Endothelial cell of umbilical vein (primary cell): ENCODE results near the gene LDLRAD3. TPM values are rescaled to one million over a fixed set of nuclear protein-coding genes. Genes with fewer than 3 reads are reported as not detected.

Experiments
- BruUV-seq: library from RNA; stranded (reverse); fragments of 400-500 nt; replicated peaks from 2 replicates; lab custom pipeline; 2021; lab: Mats Ljungman, UMichigan
- CTCF ChIA-PET: fragments of 300-600, 350-600 bp; sonication (Branson Sonifier 250); formaldehyde crosslinking; loops from one replicate; lab custom pipeline; 2021; ENCODE audit warnings: antibody characterized with exemption, inconsistent platforms; lab: Charles Lee
- POLR2A ChIA-PET: fragments of 300-600, 350-600 bp; sonication (Branson Sonifier 250); formaldehyde crosslinking; loops from one replicate; lab custom pipeline; 2021; ENCODE audit warnings: antibody characterized with exemption, inconsistent platforms; lab: Charles Lee
- DNase-seq: peaks from one replicate; pipeline ENCODE4 v3.0.0-alpha.2; 2011; ENCODE audit warnings: low read depth, low spot score
- FAIRE-seq: peaks from 2 replicates; lab custom pipeline; 2011; peaks lifted over from hg19 to GRCh38; lab: Jason Lieb, UNC
- H2AFZ ChIP-seq: 2 replicates; pipeline ENCODE4 v1.6.0; 2012; ENCODE audit warnings: low read depth, low read length, control low read depth, inconsistent platforms
- H3K27ac ChIP-seq: 2 replicates; pipeline ENCODE4 v1.5.1; 2011; ENCODE audit warnings: low read depth, mild to moderate bottlenecking, control low read depth, low read length, moderate library complexity; ENCODE audit not compliant: insufficient read depth
- H3K27me3 ChIP-seq, 2 experiments: 2 replicates each; pipeline versions ENCODE4 v1.6.0 to v1.6.1; 2011; ENCODE audit warnings: low read length in 2 of 2, mixed read lengths in 1 of 2; ENCODE audit not compliant: control insufficient read depth in 2 of 2, insufficient read depth in 2 of 2
- H3K36me3 ChIP-seq, 2 experiments: 2 replicates in 1 of 2; 3 replicates in 1 of 2; pipeline ENCODE4 v1.5.1; 2011; ENCODE audit warnings: low read length in 2 of 2, mild to moderate bottlenecking in 1 of 2, moderate library complexity in 1 of 2; ENCODE audit not compliant: control insufficient read depth in 2 of 2, insufficient read depth in 2 of 2; ENCODE audit errors: extremely low read depth in 1 of 2
- H3K4me1 ChIP-seq: 3 replicates; pipeline ENCODE4 v1.5.1; 2011; ENCODE audit warnings: mild to moderate bottlenecking, low read length; ENCODE audit not compliant: control insufficient read depth, insufficient read depth; ENCODE audit errors: extremely low read depth
- H3K4me2 ChIP-seq: 2 replicates; pipeline ENCODE4 v1.6.1; 2011; ENCODE audit warnings: low read length, control low read depth, mixed read lengths; ENCODE audit not compliant: insufficient read depth
- H3K4me3 ChIP-seq, 3 experiments: fragments of 200-600 bp in 1 of 3; sonication (generic), shearing (Covaris generic) in 1 of 3; replicated peaks in 1 of 3; 2 replicates each; pipeline ENCODE4 v1.5.1; 2011 to 2016; ENCODE audit warnings: control low read depth in 3 of 3, low read length in 3 of 3, mild to moderate bottlenecking in 2 of 3, inconsistent platforms in 1 of 3, low read depth in 1 of 3, moderate library complexity in 1 of 3; ENCODE audit not compliant: insufficient read depth in 1 of 3
- H3K79me2 ChIP-seq: 2 replicates; pipeline ENCODE4 v1.6.0; 2012; ENCODE audit warnings: low read length, inconsistent platforms; ENCODE audit not compliant: control insufficient read depth, insufficient read depth
- H3K9ac ChIP-seq: replicated peaks from 2 replicates; pipeline ENCODE3; 2011; ENCODE audit warnings: low read length, control low read depth; ENCODE audit not compliant: insufficient read depth; ENCODE audit errors: extremely low read depth
- H3K9me1 ChIP-seq: replicated peaks from 3 replicates; pipeline ENCODE4 v1.6.0; 2011; ENCODE audit warnings: mild to moderate bottlenecking, low read length; ENCODE audit not compliant: control insufficient read depth, insufficient read depth; ENCODE audit errors: extremely low read depth
- H3K9me3 ChIP-seq: replicated peaks from 2 replicates; pipeline ENCODE4 v1.5.1; 2012; ENCODE audit warnings: low read length, inconsistent platforms; ENCODE audit not compliant: control insufficient read depth, insufficient read depth
- H4K20me1 ChIP-seq: replicated peaks from 2 replicates; pipeline ENCODE3; 2011; ENCODE audit warnings: mild to moderate bottlenecking, low read length; ENCODE audit not compliant: control insufficient read depth, insufficient read depth; ENCODE audit errors: extremely low read depth
- EZH2 ChIP-seq: IDR thresholded peaks from 2 replicates; pipeline ENCODE4 v1.6.1; 2012; ENCODE audit warnings: borderline replicate concordance, low read depth, mild to moderate bottlenecking, moderate library complexity, low read length, inconsistent platforms; ENCODE audit not compliant: severe bottlenecking
- FOS ChIP-seq: IDR thresholded peaks from 2 replicates; pipeline ENCODE4 v1.6.1; 2011; ENCODE audit warnings: mild to moderate bottlenecking, low read length, moderate library complexity, borderline replicate concordance; ENCODE audit not compliant: insufficient read depth
- GATA2 ChIP-seq: IDR thresholded peaks from 2 replicates; pipeline ENCODE4 v1.7.0; 2011; ENCODE audit warnings: low read depth, mild to moderate bottlenecking, moderate library complexity, mixed read lengths, low read length; ENCODE audit not compliant: insufficient read length, insufficient read depth
- JUN ChIP-seq: IDR thresholded peaks from 2 replicates; pipeline ENCODE4 v1.6.1; 2011; ENCODE audit warnings: borderline replicate concordance, low read depth; ENCODE audit not compliant: insufficient read length, insufficient read depth
- MAX ChIP-seq: IDR thresholded peaks from 2 replicates; pipeline ENCODE4 v1.6.1; 2011; ENCODE audit not compliant: insufficient read depth, insufficient read length
- MYC ChIP-seq: IDR thresholded peaks from one replicate; pipeline ENCODE4 v1.6.1; 2011; ENCODE audit warnings: mild to moderate bottlenecking, low read depth, low read length
- POLR2A ChIP-seq: IDR thresholded peaks from 2 replicates; pipeline ENCODE4 v1.6.1; 2012; ENCODE audit warnings: low read depth, mild to moderate bottlenecking, control low read depth, low read length
- POLR2AphosphoS5 ChIP-seq: IDR thresholded peaks from 2 replicates; pipeline ENCODE4 v1.6.1; 2012; ENCODE audit warnings: low read depth, mild to moderate bottlenecking, control low read depth, low read length, moderate library complexity; ENCODE audit not compliant: insufficient read depth
- dilution Hi-C: fragments of 300-500 bp; cut with MboI; formaldehyde crosslinking; loops from one replicate; pipeline ENCODE4 v1.15.0; 2019; ENCODE audit warnings: low sequenced_read_pairs; ENCODE audit not compliant: extremely low pct_ligation_motif_present
- intact Hi-C: fragments of 100-400 bp; cut with micrococcal nuclease; formaldehyde crosslinking; loops from one replicate; pipeline ENCODE4 v1.10.0; 2022
- polyA plus RNA-seq, 4 experiments: library from polyadenylated mRNA; depleted of rRNA in 3 of 4; stranded (reverse) in 3 of 4; unstranded in 1 of 4; fragments of >200 nt; gene quantifications; 2 replicates each; pipeline versions ENCODE4 v1.2.1 to v1.2.3, GENCODE V29; 2011 to 2012; ENCODE audit warnings: missing spikeins in 1 of 4
- total RNA-seq: library from RNA; stranded (reverse); gene quantifications from 2 replicates; pipeline ENCODE4 v1.2.3, GENCODE V29; 2021
- TF ChIP-seq, protein P1 (sequence below), 2 donors: IDR thresholded peaks; 1 replicate in 1 of 2; 2 replicates in 1 of 2; pipeline ENCODE4 v1.5.1; 2011; ENCODE audit warnings: low read length in 2 of 2, mild to moderate bottlenecking in 2 of 2, moderate library complexity in 2 of 2, control low read depth in 1 of 2, inconsistent platforms in 1 of 2, low read depth in 1 of 2; ENCODE audit not compliant: insufficient read depth in 1 of 2; ENCODE audit errors: extremely low read depth in 1 of 2

Gene LDLRAD3
- total and polyA plus RNA-seq, 2 donors (not counting 3 experiments of a cell fraction or from before 2014, with no cell fraction given) = 17.9 to 25.1 TPM

- Histone ChIP-seq H3K4me3 (no peak overlapping the region), H3K27me3 (peaks cover 0 to 3% of the 10 kb centered on the region in 2 experiments), H2AFZ (no peak overlapping the region), H3K36me3 (no peaks in the 10 kb centered on the region), H3K9me3 (no peaks in the 10 kb centered on the region), H4K20me1 (no peaks in the 10 kb centered on the region), H3K79me2 (no peaks in the 10 kb centered on the region), H3K9me1 (no peaks in the 10 kb centered on the region), H3K27ac (no peak overlapping the region), H3K4me2 (no peak overlapping the region), H3K4me1 (no peaks in the 10 kb centered on the region), H3K9ac (no peak overlapping the region)
- no peak for DNase-seq
- no peak for FAIRE-seq
- no TSS peak for BruUV-seq
- intact Hi-C loops = no loop called here
- dilution Hi-C loops = no loop called here
- ChIA-PET CTCF (no interaction called here), POLR2A (no interaction called here)
- no peak for TF ChIP-seq MAX
- no peak for TF ChIP-seq MYC
- TF ChIP-seq POLR2AphosphoS5 = no peak
- no peak for TF ChIP-seq GATA2
- TF ChIP-seq JUN = no peak
- TF ChIP-seq FOS = no peak
- TF ChIP-seq, protein P1, sequence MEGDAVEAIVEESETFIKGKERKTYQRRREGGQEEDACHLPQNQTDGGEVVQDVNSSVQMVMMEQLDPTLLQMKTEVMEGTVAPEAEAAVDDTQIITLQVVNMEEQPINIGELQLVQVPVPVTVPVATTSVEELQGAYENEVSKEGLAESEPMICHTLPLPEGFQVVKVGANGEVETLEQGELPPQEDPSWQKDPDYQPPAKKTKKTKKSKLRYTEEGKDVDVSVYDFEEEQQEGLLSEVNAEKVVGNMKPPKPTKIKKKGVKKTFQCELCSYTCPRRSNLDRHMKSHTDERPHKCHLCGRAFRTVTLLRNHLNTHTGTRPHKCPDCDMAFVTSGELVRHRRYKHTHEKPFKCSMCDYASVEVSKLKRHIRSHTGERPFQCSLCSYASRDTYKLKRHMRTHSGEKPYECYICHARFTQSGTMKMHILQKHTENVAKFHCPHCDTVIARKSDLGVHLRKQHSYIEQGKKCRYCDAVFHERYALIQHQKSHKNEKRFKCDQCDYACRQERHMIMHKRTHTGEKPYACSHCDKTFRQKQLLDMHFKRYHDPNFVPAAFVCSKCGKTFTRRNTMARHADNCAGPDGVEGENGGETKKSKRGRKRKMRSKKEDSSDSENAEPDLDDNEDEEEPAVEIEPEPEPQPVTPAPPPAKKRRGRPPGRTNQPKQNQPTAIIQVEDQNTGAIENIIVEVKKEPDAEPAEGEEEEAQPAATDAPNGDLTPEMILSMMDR (IDR thresholded peaks at IDR 0.05; ENCODE audit: extremely low read depth in 1 of 2, insufficient read depth in 1 of 2, low read depth in 1 of 2, low read length in 2 of 2) = no peak
- no peak for TF ChIP-seq EZH2
- TF ChIP-seq POLR2A = no peak
Observed at GRCh38 chr11:36243641-36244040, 299.8 kb downstream of the LDLRAD3 start.
